ENCODE results near the gene ACE.

ACE gene

DNA sequence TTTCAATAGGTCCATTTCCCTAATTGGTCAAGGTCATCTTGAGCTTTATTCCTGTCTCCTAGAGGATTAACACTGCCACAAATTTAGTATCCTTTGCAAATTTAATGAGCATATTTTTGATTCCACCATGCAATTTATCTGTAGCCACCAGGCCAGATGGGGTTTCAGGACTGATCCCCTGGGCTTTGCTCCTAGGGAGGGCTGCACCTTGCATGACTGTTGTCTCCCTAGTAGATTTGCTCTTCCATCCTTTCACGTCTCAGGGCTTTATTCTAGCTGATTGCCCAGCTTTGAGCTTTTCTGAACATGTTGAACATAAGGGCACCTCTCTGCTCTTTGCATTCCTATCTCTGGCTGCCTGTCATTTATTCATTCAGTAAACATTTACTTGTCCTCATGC, 38.6 kb downstream of the ACE start:
- DNase-seq (ENCODE audit: low read depth, low spot score) = no peak

DNA sequence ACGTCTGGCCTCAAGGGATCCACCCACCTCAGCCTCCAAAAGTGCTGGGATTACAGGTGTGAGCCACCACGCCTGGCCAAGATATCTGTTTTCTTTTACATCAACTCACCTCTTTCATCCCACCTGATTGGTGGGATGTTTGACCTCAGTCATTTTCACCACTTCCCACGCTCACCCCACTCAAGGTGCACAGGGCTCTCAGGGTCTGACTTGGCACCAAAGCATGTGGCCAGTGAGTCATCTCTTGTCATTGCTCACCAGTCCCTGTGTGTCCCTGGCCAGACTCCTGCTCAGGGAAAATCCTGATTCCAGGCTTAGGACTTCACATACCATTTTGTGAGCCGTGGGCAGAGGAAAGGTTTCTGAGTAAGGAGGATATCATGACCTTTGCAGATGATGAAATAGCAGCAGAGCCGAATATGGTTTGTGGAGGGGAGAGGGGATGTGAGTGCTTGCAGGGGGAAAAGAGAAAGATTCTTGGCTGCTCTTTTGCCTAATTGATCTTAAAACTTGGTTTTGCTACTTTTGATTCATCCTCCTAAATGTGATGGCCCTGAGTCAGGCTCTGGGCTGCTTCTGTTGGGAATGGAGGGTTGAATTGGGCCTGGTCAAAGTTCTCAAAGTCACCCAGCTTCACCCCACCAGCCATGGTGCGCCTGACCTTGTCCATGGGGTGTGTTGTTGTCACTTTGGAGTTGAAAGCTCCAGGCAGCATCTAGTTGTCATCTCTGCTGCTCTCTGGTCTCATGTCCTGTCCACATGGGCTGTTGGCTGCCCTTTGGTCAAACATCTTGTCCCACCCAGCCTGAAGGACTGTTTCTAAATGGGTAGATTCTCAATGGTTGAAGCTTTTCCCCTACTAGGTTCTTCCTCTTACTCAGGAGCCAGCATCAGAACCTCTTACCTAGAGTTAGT, 40.3 kb downstream of the ACE start:
- DNase-seq (ENCODE audit: low read depth, low spot score) = no peak

DNA sequence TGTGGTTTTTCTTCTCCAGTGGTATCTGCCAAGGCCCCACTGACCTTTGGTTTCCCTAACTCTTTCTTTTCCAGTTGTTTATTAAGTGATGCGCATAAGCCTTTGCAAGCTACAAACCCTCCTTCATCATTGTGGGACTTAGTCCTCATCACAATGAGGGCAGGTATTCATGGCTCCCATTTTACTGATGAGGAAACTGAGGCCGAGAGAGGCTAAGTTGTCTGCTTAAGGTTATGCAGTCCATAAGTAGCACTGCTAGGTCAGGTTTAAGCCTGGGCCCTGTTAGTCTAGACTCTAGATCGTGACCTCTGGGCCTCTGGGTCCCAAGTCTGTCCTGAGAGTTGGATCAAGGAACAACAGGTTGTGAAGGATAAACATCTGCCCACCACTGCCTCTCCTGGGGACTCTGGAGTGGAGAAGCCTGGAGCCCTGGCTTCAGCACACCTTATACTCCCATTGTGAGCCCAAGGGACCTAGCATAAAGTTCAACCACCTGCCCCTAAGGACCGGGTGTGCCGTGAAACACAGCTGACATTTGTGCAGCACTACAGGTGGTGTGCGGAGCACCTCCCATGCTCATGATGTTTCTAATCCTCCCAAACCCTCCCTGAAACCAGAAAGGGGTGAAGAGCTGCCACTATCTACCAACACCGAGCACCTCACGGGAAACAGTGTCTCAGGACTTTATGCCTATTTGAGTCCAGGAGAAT, 41.1 kb downstream of the ACE start:
- no peak for DNase-seq (ENCODE audit: low read depth, low spot score)

DNA sequence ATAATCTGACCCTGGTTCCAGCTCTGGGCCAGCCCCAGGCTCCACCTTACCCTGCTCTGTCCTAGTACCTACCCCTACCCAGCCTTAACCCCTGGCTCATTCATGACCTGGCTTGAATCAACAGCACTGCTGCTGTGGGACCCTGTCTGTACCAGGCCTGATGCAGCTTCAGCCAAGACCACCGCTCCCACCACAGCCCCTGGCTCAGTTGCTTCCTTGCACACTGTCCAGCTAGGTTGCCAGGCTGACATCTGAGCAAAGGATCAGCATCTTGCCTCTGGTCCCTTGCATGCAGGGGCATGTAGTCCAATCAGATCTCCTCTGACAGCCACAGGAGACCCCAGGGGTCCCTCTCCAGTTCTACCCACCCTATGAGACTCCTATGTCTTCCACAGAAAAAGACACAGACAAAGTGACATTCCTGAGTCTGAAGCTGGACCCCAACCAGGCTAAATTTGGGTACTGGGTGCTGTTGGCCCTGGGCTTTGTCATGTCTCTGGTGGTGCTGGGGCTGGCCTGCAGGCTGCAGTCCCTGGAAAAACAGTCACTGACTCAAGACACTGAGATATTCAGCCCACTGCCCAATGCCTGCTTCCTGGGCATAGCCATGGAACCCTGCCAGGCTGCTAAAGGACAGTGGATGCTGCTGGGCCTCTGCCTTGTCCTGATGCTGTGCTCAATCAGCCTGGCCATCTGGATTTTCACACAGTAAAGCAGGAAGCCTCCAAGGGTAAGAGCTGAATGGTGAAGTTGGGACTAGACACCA, 42.4 kb downstream of the ACE start:
- no peak for DNase-seq (ENCODE audit: low read depth, low spot score)

GRCh38 chr17:63519972-63520882, 43.4 kb downstream of the ACE start:
- DNase-seq (ENCODE audit: low read depth, low spot score) = no peak

DNA sequence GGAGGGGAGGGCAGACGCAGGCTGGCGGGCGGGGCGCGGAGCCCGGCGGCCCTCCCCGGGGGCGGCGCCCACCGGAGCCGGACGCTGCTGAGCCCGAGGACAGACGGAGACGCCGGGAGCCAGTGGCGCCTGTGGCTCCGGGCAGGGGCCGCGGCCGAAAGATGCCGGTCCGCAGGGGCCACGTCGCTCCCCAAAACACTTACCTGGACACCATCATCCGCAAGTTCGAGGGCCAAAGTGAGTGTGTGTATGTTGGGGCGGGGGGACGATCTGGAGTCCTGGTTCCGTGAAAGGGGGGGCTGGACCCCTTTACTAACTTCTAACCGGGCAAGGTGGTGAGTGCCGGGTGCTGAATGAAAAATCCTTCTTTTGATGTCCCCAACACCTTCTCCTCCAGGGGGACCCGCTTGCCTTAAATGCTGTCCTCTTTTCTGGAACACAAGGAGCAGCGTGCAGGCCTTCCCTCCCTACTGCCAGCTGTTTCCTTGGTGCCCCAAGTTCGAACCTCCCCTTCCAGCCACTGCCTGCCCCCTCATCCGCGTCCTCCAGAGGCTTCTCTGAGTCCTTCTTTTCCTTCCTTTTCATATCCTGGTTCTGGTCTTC, 46.5 kb downstream of the ACE start, which contains the start of gene KCNH6:
Gene KCNH6, plus strand, starts transcription at position 106 of the 603 bp plus-strand sequence. Its CDS starts 56 bp downstream, at position 162.
- DNase-seq (ENCODE audit: low read depth, low spot score) = no peak

- no peak for DNase-seq (ENCODE audit: low read depth, low spot score)
These were observed 47.2 kb downstream of the ACE start for GRCh38 chr17:63524051-63524450.

- DNase-seq (ENCODE audit: low read depth, low spot score) = no peak
These were observed 48.5 kb downstream of the ACE start for GRCh38 chr17:63525190-63525946.

- DNase-seq (ENCODE audit: low read depth, low spot score) = no peak
These were observed 50.0 kb downstream of the ACE start for GRCh38 chr17:63526861-63527260.

GRCh38 chr17:63528183-63528582, 51.3 kb downstream of the ACE start:
- DNase-seq (ENCODE audit: low read depth, low spot score) = no peak

DNA sequence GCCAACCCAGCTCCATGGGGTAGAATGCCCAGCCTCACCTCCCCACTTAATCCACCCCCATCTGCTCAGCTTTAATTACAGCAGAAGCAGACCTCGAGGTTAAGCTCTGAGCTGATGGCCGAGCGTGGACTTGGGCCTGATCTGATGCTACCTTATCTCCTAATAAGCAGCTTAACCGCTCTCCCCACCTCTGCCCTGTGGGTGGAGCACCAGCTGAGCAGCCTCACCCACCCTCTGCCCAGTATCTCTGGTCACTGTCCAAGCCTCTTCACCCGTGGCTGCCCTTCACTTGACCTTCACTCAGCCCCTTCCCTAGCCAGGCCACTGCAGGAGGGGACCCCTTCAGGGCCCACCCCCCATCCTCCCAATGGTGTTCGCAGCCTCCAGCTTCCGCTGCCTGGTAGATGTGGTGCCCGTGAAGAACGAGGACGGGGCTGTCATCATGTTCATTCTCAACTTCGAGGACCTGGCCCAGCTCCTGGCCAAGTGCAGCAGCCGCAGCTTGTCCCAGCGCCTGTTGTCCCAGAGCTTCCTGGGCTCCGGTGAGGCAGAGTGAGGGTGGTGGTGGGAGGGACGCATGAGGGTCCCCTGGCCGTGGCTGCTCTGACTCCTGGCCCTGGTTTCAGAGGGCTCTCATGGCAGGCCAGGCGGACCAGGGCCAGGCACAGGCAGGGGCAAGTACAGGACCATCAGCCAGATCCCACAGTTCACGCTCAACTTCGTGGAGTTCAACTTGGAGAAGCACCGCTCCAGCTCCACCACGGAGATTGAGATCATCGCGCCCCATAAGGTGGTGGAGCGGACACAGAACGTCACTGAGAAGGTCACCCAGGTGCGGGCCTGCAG, 53.1 kb downstream of the ACE start:
- DNase-seq (ENCODE audit: low read depth, low spot score) = no peak

DNA sequence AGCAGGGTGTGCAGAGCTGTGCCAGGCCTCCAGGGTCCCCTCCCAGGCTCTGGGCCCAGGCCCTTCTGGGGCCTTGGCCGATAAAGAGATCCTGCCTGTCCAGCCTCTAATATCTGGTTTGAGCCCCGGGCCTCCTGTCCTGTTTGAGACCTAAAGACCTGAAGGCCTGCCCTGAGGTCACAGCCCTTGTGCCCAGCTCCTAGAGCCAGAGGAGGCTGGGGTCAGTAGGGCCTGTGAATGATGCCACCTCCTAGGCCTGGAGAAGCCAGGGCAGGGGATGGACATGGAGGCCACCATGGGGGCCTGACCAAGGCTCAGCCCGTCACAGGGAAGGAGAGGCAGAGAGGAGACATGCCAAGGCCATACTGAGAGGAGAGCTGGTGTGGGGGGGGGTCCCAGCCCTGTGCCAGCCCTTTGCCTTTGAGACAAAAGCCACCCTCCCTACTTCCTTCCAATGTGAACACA, 53.7 kb downstream of the ACE start:
- DNase-seq (ENCODE audit: low read depth, low spot score) = no peak

DNA sequence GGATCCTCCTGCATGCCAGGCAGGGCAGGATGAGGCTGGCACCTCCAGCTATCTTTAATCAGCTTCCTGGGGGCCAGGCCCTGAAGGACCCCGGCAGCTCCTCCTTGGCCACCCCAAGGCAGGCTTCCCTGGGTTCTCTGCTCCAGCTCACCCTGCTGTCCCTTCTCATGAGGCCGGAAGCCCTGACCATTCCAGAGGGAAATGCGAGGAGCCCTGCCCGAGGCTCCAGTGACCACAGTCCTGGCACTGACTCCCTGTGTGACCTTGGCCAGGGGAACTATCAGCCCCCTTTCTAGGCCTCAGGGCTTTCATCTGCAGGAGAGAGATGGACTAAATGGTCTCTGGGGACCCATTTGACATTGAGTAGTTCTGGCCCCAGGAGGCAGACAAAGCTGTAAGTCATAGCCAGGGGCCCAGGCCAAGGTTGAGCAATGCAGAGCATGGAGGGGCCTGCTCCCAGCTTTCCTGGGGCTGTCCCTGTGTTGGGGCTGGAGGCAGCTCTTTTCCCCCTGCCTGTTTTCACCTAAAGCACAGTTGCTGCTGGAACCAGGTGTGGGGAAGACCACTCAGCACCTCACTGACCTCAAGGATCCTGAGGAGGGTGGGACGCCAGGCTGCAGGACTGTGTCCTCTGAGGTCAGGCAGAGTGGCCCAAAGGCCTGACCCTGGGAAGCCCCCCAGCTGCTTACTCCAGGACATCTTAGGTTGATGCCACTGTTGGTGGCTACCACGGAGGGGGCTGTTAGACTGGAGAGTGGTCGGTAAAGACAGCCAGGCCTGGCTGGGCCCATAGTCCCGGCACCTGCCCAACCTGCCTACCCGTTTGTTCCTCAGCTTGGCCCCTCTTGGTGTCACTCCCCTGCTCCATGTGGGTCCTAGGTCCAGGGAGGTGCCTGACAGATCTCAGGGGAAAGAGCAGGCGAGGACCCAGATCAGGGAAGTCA, 54.4 kb downstream of the ACE start:
- no peak for DNase-seq (ENCODE audit: low read depth, low spot score)

- DNase-seq (ENCODE audit: low read depth, low spot score) = no peak
These were observed 56.7 kb downstream of the ACE start for GRCh38 chr17:63533433-63534077.

- DNase-seq (ENCODE audit: low read depth, low spot score) = no peak
These were observed 57.3 kb downstream of the ACE start for GRCh38 chr17:63534078-63534570.

- no peak for DNase-seq (ENCODE audit: low read depth, low spot score)
These were observed 58.1 kb downstream of the ACE start for GRCh38 chr17:63534816-63535455.

Measured in activated naive CD8-positive, alpha-beta T cell treated with anti-CD3 and anti-CD28 coated beads, Interleukin-2, amount 50 U/mL, for 16 hours (primary cell).